ENCODE results near the gene TMEM259.

The TMEM259 gene

GRCh38 chr19:988510-988909 is 32.4 kb downstream of the TMEM259 start:
- Histone ChIP-seq H3K4me2 (ENCODE audit: low read length) (no peak overlapping the region), H3K27ac (ENCODE audit: low read depth, low read length, poor library complexity, severe bottlenecking) (no peak overlapping the region), H3K4me3 (ENCODE audit: low read depth, low read length, poor library complexity, severe bottlenecking) (no peak overlapping the region), H3K4me1 (ENCODE audit: insufficient read depth, low read length, severe bottlenecking) (peaks cover 11% of the 10 kb centered on the region), H2AFZ (ENCODE audit: low read length) (no peak overlapping the region), H3K27me3 (ENCODE audit: insufficient read depth, low read length) (no peaks in the 10 kb centered on the region), H3K36me3 (ENCODE audit: insufficient read depth, low read length) (peaks cover 34% of the 10 kb centered on the region), H3F3A (ENCODE audit: insufficient read depth, low read length) (no peaks in the 10 kb centered on the region), H3K9me3 (ENCODE audit: low read length) (no peaks in the 10 kb centered on the region), H3K9ac (ENCODE audit: low read length) (no peak overlapping the region), H3K79me2 (ENCODE audit: insufficient read depth, low read length) (no peaks in the 10 kb centered on the region), H4K20me1 (ENCODE audit: insufficient read depth, low read length) (no peaks in the 10 kb centered on the region), H3K9me2 (ENCODE audit: low read depth, low read length) (no peaks in the 10 kb centered on the region)
- TF ChIP-seq CTCF (IDR thresholded peaks at IDR 0.05; ENCODE audit: low read length), result no peak
- no peak for TF ChIP-seq EZH2 (IDR thresholded peaks at IDR 0.05; ENCODE audit: borderline replicate concordance, low read length)

- H3K79me2 ChIP-seq (ENCODE audit: insufficient read depth, low read length), result no peaks in the 10 kb centered on the region
- no peak overlapping the region for H3K4me2 ChIP-seq (ENCODE audit: low read length)
- H3F3A ChIP-seq (ENCODE audit: insufficient read depth, low read length), result no peaks in the 10 kb centered on the region
- no peaks in the 10 kb centered on the region for H4K20me1 ChIP-seq (ENCODE audit: insufficient read depth, low read length)
- TF ChIP-seq CTCF (IDR thresholded peaks at IDR 0.05; ENCODE audit: low read length), result no peak
- no peak for TF ChIP-seq EZH2 (IDR thresholded peaks at IDR 0.05; ENCODE audit: borderline replicate concordance, low read length)
- H3K9me3 ChIP-seq (ENCODE audit: low read length), result no peaks in the 10 kb centered on the region
- H3K4me3 ChIP-seq (ENCODE audit: low read depth, low read length, poor library complexity, severe bottlenecking), result no peak overlapping the region
- H2AFZ ChIP-seq (ENCODE audit: low read length), result no peak overlapping the region
- peaks cover 12% of the 10 kb centered on the region for H3K4me1 ChIP-seq (ENCODE audit: insufficient read depth, low read length, severe bottlenecking)
- no peak overlapping the region for H3K9ac ChIP-seq (ENCODE audit: low read length)
- no peaks in the 10 kb centered on the region for H3K9me2 ChIP-seq (ENCODE audit: low read depth, low read length)
- no peak overlapping the region for H3K27ac ChIP-seq (ENCODE audit: low read depth, low read length, poor library complexity, severe bottlenecking)
- H3K27me3 ChIP-seq (ENCODE audit: insufficient read depth, low read length), result no peaks in the 10 kb centered on the region
- H3K36me3 ChIP-seq (ENCODE audit: insufficient read depth, low read length), result peaks cover 34% of the 10 kb centered on the region
Observed at GRCh38 chr19:988081-988480, 32.8 kb downstream of the TMEM259 start.

GRCh38 chr19:986083-986482 is 34.8 kb downstream of the TMEM259 start:
- Histone ChIP-seq H3F3A (ENCODE audit: insufficient read depth, low read length) (no peaks in the 10 kb centered on the region), H3K4me2 (ENCODE audit: low read length) (no peak overlapping the region), H4K20me1 (ENCODE audit: insufficient read depth, low read length) (no peaks in the 10 kb centered on the region), H3K4me3 (ENCODE audit: low read depth, low read length, poor library complexity, severe bottlenecking) (no peak overlapping the region), H3K27ac (ENCODE audit: low read depth, low read length, poor library complexity, severe bottlenecking) (no peak overlapping the region), H3K9me3 (ENCODE audit: low read length) (no peaks in the 10 kb centered on the region), H3K9ac (ENCODE audit: low read length) (no peak overlapping the region), H3K27me3 (ENCODE audit: insufficient read depth, low read length) (no peaks in the 10 kb centered on the region), H3K9me2 (ENCODE audit: low read depth, low read length) (no peaks in the 10 kb centered on the region), H3K36me3 (ENCODE audit: insufficient read depth, low read length) (peaks cover 28% of the 10 kb centered on the region), H3K4me1 (ENCODE audit: insufficient read depth, low read length, severe bottlenecking) (peaks cover 16% of the 10 kb centered on the region), H3K79me2 (ENCODE audit: insufficient read depth, low read length) (no peaks in the 10 kb centered on the region), H2AFZ (ENCODE audit: low read length) (no peak overlapping the region)
- TF ChIP-seq CTCF (IDR thresholded peaks at IDR 0.05; ENCODE audit: low read length) (no peak), EZH2 (IDR thresholded peaks at IDR 0.05; ENCODE audit: borderline replicate concordance, low read length) (no peak)
